Measurements from ENCODE around the gene ZMAT1. TPM values are rescaled to one million over a fixed set of nuclear protein-coding genes. Genes with fewer than 3 reads are reported as not detected.

ZMAT1 gene
- total RNA-seq, 3 donors from 2014 or later (not counting 1 experiment from before 2014, with no cell fraction given) = 13.5 to 14.9 (median 14.3) TPM

DNA sequence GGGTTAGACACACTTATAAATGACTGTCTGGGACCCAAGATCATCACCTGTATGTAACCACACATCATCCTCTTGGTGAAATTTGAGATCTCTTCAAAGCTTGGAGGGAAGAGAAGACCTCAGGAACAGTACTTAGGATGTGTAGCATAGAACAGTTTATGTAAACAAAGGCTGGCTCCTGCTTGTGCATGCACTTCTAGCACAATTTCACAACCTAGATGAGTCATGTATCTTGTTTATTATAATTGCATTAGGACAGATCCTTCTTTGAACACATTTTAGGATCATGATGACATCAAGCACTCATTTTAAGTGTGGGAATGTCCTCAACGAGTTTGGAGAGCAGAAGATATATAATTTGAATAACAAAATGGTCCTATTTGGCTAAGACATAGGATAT is 26.3 kb upstream of the ZMAT1 start:
- Mint-ChIP-seq H3K9me3 (peaks cover 0 to 1% of the 10 kb centered on the region in 2 donors), H3K36me3 (no peaks in the 10 kb centered on the region), H3K4me1 (no peaks in the 10 kb centered on the region), H3K27ac (no peak overlapping the region), H3K4me3 (no peak overlapping the region), H3K27me3 (ENCODE audit: low read depth in 2 of 2) (peaks cover 21 to 29% of the 10 kb centered on the region in 2 donors)
- TF ChIP-seq CTCF (IDR thresholded peaks at IDR 0.05) = no peak
- DNase-seq = no peak
- ATAC-seq = no peak
- no peak overlapping the region for H3K4me3 ChIP-seq (ENCODE audit: low read length)
- H3K36me3 ChIP-seq (ENCODE audit: control insufficient read depth, insufficient read depth, low read length) = no peaks in the 10 kb centered on the region
- no peaks in the 10 kb centered on the region for H3K9me3 ChIP-seq (ENCODE audit: control insufficient read depth, insufficient read depth, low read length)
- WGBS (ENCODE audit: insufficient coverage) = 67% methylated on average over 1 of the region's 1 CpG
- H3K27ac ChIP-seq (ENCODE audit: low read length) = no peak overlapping the region
- intact Hi-C loops (cut with micrococcal nuclease) = no loop called here
- no peaks in the 10 kb centered on the region for H3K4me1 ChIP-seq (ENCODE audit: control insufficient read depth, insufficient read depth, low read length)
- no peaks in the 10 kb centered on the region for H3K27me3 ChIP-seq (ENCODE audit: control insufficient read depth, insufficient read depth, low read length)

- no peak overlapping the region for H3K4me3 Mint-ChIP-seq
- Histone ChIP-seq H3K4me1 (ENCODE audit: control insufficient read depth, insufficient read depth, low read length) (no peaks in the 10 kb centered on the region), H3K27ac (ENCODE audit: low read length) (no peak overlapping the region), H3K9me3 (ENCODE audit: control insufficient read depth, insufficient read depth, low read length) (no peaks in the 10 kb centered on the region), H3K4me3 (ENCODE audit: low read length) (no peak overlapping the region), H3K36me3 (ENCODE audit: control insufficient read depth, insufficient read depth, low read length) (no peaks in the 10 kb centered on the region), H3K27me3 (ENCODE audit: control insufficient read depth, insufficient read depth, low read length) (no peaks in the 10 kb centered on the region)
- H3K27me3 Mint-ChIP-seq (ENCODE audit: low read depth in 2 of 2) = peaks cover 27 to 32% of the 10 kb centered on the region in 2 donors
- peaks cover 0 to 4% of the 10 kb centered on the region in 2 donors for H3K9me3 Mint-ChIP-seq
- WGBS (ENCODE audit: insufficient coverage) = no CpG with 5 or more reads among the region's 1 CpG
- H3K4me1 Mint-ChIP-seq = no peaks in the 10 kb centered on the region
- intact Hi-C loops (cut with micrococcal nuclease) = no loop called here
- no peaks in the 10 kb centered on the region for H3K36me3 Mint-ChIP-seq
- ATAC-seq (no peak), DNase-seq (no peak)
- H3K27ac Mint-ChIP-seq = no peak overlapping the region
- TF ChIP-seq CTCF (IDR thresholded peaks at IDR 0.05) = no peak
Measured at GRCh38 chrX:101957174-101957573, 25.3 kb upstream of the ZMAT1 start.

- intact Hi-C loops (cut with micrococcal nuclease) = no loop called here
- H3K27me3 ChIP-seq (ENCODE audit: control insufficient read depth, insufficient read depth, low read length) = no peaks in the 10 kb centered on the region
- peaks cover 0 to 4% of the 10 kb centered on the region in 2 donors for H3K9me3 Mint-ChIP-seq
- no peak overlapping the region for H3K27ac ChIP-seq (ENCODE audit: low read length)
- 100% methylated on average over 1 of the region's 2 CpGs for WGBS (ENCODE audit: insufficient coverage)
- DNase-seq (no peak), ATAC-seq (no peak)
- no peak overlapping the region for H3K4me3 ChIP-seq (ENCODE audit: low read length)
- no peaks in the 10 kb centered on the region for H3K4me1 ChIP-seq (ENCODE audit: control insufficient read depth, insufficient read depth, low read length)
- H3K27me3 Mint-ChIP-seq (ENCODE audit: low read depth in 2 of 2) = peaks cover 31 to 36% of the 10 kb centered on the region in 2 donors
- no peaks in the 10 kb centered on the region for H3K9me3 ChIP-seq (ENCODE audit: control insufficient read depth, insufficient read depth, low read length)
- no peak for TF ChIP-seq CTCF (IDR thresholded peaks at IDR 0.05)
- no peak overlapping the region for H3K4me3 Mint-ChIP-seq
- no peaks in the 10 kb centered on the region for H3K36me3 ChIP-seq (ENCODE audit: control insufficient read depth, insufficient read depth, low read length)
- H3K36me3 Mint-ChIP-seq = no peaks in the 10 kb centered on the region
- H3K4me1 Mint-ChIP-seq = no peaks in the 10 kb centered on the region
- no peak overlapping the region for H3K27ac Mint-ChIP-seq
Measured at GRCh38 chrX:101956556-101956955, 24.7 kb upstream of the ZMAT1 start.

- no peaks in the 10 kb centered on the region for H3K4me1 Mint-ChIP-seq
- no peaks in the 10 kb centered on the region for H3K36me3 Mint-ChIP-seq
- intact Hi-C loops (cut with micrococcal nuclease) = no loop called here
- H3K27ac ChIP-seq (ENCODE audit: low read length) = no peak overlapping the region
- no peak for TF ChIP-seq CTCF (IDR thresholded peaks at IDR 0.05)
- no peak overlapping the region for H3K4me3 Mint-ChIP-seq
- H3K9me3 Mint-ChIP-seq = peaks cover 0 to 4% of the 10 kb centered on the region in 2 donors
- DNase-seq = no peak
- H3K4me1 ChIP-seq (ENCODE audit: control insufficient read depth, insufficient read depth, low read length) = no peaks in the 10 kb centered on the region
- no peaks in the 10 kb centered on the region for H3K9me3 ChIP-seq (ENCODE audit: control insufficient read depth, insufficient read depth, low read length)
- peaks cover 47 to 71% of the 10 kb centered on the region in 2 donors for H3K27me3 Mint-ChIP-seq (ENCODE audit: low read depth in 2 of 2)
- no peaks in the 10 kb centered on the region for H3K27me3 ChIP-seq (ENCODE audit: control insufficient read depth, insufficient read depth, low read length)
- no peaks in the 10 kb centered on the region for H3K36me3 ChIP-seq (ENCODE audit: control insufficient read depth, insufficient read depth, low read length)
- ATAC-seq = no peak
- H3K4me3 ChIP-seq (ENCODE audit: low read length) = no peak overlapping the region
- WGBS (ENCODE audit: insufficient coverage) = 84% methylated on average over 6 of the region's 6 CpGs
- no peak overlapping the region for H3K27ac Mint-ChIP-seq
Measured at GRCh38 chrX:101950581-101950980, 18.8 kb upstream of the ZMAT1 start.
